Neural cell (in vitro differentiated cells): ENCODE data around the gene ADD3.

Experiments used
- EP300 ChIP-seq: fragments of 450-650 bp; conservative IDR thresholded peaks from 2 replicates; pipeline ENCODE4 v1.6.1; 2014; ENCODE audit warnings: antibody characterized with exemption, mild to moderate bottlenecking, moderate library complexity; ENCODE audit not compliant: poor library complexity, severe bottlenecking
- EZH2 ChIP-seq: fragments of 200-600, 300-800 bp; shearing (Covaris generic), sonication (generic); IDR thresholded peaks from 2 replicates; pipeline ENCODE4 v1.6.1; 2014; ENCODE audit warnings: antibody characterized with exemption, low read length, borderline replicate concordance, mild to moderate bottlenecking; ENCODE audit not compliant: insufficient read depth, poor library complexity, severe bottlenecking
- POLR2AphosphoS5 ChIP-seq: IDR thresholded peaks from 2 replicates; pipeline ENCODE4 v1.6.1; 2012
- RAD21 ChIP-seq: fragments of 450-650 bp; conservative IDR thresholded peaks from 2 replicates; pipeline ENCODE4 v1.6.1; 2014; ENCODE audit warnings: antibody characterized with exemption, mild to moderate bottlenecking, moderate library complexity
- SMC3 ChIP-seq: fragments of 450-650 bp; conservative IDR thresholded peaks from 2 replicates; pipeline ENCODE4 v1.6.1; 2014; ENCODE audit warnings: antibody characterized with exemption, mild to moderate bottlenecking, moderate library complexity; ENCODE audit not compliant: poor library complexity
- TAF1 ChIP-seq: IDR thresholded peaks from 2 replicates; pipeline ENCODE4 v1.6.1; 2012; ENCODE audit warnings: low read depth
- TF ChIP-seq, protein P1 (sequence below): fragments of 450-650 bp; IDR thresholded peaks from 2 replicates; pipeline ENCODE4 v1.5.1; 2014; ENCODE audit warnings: antibody characterized with exemption, mild to moderate bottlenecking, moderate library complexity; ENCODE audit not compliant: poor library complexity, severe bottlenecking
- TF ChIP-seq, protein P2 (sequence below): IDR thresholded peaks from 2 replicates; pipeline ENCODE4 v1.6.1; 2012; ENCODE audit warnings: borderline replicate concordance

- TF ChIP-seq, protein P1, sequence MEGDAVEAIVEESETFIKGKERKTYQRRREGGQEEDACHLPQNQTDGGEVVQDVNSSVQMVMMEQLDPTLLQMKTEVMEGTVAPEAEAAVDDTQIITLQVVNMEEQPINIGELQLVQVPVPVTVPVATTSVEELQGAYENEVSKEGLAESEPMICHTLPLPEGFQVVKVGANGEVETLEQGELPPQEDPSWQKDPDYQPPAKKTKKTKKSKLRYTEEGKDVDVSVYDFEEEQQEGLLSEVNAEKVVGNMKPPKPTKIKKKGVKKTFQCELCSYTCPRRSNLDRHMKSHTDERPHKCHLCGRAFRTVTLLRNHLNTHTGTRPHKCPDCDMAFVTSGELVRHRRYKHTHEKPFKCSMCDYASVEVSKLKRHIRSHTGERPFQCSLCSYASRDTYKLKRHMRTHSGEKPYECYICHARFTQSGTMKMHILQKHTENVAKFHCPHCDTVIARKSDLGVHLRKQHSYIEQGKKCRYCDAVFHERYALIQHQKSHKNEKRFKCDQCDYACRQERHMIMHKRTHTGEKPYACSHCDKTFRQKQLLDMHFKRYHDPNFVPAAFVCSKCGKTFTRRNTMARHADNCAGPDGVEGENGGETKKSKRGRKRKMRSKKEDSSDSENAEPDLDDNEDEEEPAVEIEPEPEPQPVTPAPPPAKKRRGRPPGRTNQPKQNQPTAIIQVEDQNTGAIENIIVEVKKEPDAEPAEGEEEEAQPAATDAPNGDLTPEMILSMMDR: no peak
- TF ChIP-seq POLR2AphosphoS5 (no peak), SMC3 (no peak), EZH2 (no peak), EP300 (no peak), TAF1 (no peak), RAD21 (no peak)
- TF ChIP-seq, protein P2, sequence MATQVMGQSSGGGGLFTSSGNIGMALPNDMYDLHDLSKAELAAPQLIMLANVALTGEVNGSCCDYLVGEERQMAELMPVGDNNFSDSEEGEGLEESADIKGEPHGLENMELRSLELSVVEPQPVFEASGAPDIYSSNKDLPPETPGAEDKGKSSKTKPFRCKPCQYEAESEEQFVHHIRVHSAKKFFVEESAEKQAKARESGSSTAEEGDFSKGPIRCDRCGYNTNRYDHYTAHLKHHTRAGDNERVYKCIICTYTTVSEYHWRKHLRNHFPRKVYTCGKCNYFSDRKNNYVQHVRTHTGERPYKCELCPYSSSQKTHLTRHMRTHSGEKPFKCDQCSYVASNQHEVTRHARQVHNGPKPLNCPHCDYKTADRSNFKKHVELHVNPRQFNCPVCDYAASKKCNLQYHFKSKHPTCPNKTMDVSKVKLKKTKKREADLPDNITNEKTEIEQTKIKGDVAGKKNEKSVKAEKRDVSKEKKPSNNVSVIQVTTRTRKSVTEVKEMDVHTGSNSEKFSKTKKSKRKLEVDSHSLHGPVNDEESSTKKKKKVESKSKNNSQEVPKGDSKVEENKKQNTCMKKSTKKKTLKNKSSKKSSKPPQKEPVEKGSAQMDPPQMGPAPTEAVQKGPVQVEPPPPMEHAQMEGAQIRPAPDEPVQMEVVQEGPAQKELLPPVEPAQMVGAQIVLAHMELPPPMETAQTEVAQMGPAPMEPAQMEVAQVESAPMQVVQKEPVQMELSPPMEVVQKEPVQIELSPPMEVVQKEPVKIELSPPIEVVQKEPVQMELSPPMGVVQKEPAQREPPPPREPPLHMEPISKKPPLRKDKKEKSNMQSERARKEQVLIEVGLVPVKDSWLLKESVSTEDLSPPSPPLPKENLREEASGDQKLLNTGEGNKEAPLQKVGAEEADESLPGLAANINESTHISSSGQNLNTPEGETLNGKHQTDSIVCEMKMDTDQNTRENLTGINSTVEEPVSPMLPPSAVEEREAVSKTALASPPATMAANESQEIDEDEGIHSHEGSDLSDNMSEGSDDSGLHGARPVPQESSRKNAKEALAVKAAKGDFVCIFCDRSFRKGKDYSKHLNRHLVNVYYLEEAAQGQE: no peak
Measured at GRCh38 chr10:110040108-110040507, 32.3 kb downstream of the ADD3 start.
